GM21529 (cell line): ENCODE measurements around the gene KIAA1958.
"Not testable (repeated sequence)": the region's sequence is repeated elsewhere in the genome, so short reads cannot be mapped to it uniquely, and the experiment has no call there.

ENCODE experiments used
- ATAC-seq: cut with Tn5 transposase; IDR thresholded peaks from one replicate; pipeline ENCODE4 v1.9.1; 2021; ENCODE audit not compliant: unreplicated experiment

KIAA1958 gene

DNA sequence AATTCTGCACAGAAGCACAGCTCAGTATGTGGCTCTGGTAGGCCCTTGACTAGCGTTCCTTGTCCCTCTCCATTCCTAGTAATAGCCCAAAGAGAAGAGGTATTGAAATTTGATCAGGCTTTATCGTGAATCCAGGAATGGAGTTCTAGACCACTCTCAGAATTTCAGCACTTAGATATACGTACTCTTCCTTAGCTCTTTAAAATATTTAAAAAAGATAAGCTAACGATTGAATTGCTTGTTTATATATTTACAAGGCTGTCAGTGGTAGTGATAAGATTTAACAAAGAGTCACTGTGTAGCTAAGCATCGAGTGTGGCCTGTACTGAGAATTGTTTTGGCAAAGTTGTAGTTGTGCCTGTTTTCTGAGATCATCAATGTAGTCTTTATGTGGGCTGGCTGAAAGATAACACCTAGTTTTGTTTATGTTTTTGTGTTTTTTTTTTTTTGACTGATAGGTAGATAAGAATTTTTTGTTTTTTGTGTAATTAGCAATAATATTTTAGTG, 2.5 kb downstream of the KIAA1958 start:
- ATAC-seq, result no peak

GRCh38 chr9:112489876-112490666, 3.4 kb downstream of the KIAA1958 start:
- ATAC-seq, result no peak

GRCh38 chr9:112493393-112494137, 6.9 kb downstream of the KIAA1958 start:
- ATAC-seq, result no peak

- ATAC-seq, result no peak
Observed at GRCh38 chr9:112494153-112494552, 7.5 kb downstream of the KIAA1958 start.

GRCh38 chr9:112495614-112496013, 9.0 kb downstream of the KIAA1958 start:
- ATAC-seq, result no peak

DNA sequence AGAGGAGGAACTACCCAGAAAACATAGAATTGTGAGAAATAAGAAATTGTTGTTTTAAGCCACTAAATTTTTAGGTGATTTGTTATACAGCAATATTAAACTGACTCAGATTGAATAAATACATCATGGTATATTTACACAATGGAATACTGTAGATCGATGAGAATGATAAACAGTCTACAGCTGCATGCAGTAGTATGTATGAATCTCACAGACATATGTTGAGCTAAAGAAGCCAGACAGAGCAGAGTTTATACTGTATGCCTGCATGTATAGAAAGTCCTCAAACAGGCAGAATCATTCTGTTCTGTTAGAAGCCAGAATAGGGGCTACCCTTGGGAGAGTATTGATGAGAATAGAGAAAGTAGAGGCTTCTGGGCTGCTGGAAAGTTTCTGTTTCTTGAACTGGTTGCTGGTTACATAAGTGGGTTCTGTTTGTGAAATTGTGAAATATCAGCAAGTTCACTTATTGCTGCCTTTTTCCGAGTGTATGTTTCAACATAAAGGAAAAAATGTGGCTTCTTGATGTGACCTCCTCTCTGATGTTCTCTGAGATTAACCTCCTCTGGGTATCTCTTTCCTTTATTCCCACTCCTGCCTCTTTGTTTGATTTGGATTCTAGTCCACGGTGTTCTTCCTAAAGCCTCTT, 9.6 kb downstream of the KIAA1958 start:
- ATAC-seq, result no peak

- ATAC-seq, result no peak
Observed at GRCh38 chr9:112500842-112501241, 14.2 kb downstream of the KIAA1958 start.

DNA sequence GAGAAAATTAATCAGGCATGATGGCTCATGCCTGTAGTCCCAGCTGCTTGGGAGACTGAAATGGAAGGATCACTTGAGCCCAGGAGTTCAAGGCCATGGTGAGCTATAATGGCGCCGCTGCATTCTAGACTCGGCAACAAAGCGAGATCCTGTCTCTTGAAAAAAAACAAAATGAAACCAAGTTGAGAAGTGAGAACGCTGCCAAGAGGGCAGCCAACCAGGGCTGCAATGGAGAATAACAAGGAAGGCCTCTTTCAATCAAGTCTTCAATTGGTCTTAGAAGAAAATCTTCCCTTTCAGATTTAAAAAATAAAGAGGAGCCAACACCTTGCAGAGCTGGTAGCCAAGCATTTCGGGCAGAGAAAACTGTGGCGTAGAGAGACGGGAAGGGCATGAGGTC, 14.7 kb downstream of the KIAA1958 start:
- no peak for ATAC-seq

GRCh38 chr9:112502175-112502946, 15.7 kb downstream of the KIAA1958 start:
- ATAC-seq, result no peak

- no peak for ATAC-seq
Observed at GRCh38 chr9:112503170-112503569, 16.5 kb downstream of the KIAA1958 start.

GRCh38 chr9:112505086-112505485, 18.5 kb downstream of the KIAA1958 start:
- ATAC-seq, result no peak

DNA sequence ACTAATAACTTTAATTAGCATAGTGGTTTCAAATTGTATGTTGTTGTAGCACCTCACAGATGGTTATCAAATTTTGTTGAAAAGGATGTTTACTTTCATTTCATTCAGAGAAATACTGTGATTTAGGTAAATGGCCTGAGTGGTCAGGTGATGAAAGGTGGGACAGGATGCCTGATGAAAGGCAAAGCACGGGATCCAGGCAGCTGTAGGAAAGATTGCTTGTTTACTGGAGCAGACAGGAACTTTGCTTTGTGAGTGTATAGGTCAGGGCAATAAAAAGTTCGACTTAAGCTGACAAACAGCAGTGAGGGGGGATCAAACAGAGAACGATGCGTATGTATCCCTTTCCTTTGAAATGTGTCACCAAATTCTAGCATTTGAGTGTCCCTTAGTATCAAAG, 19.0 kb downstream of the KIAA1958 start:
- no peak for ATAC-seq

GRCh38 chr9:112506571-112506970, 19.9 kb downstream of the KIAA1958 start:
- no peak for ATAC-seq

DNA sequence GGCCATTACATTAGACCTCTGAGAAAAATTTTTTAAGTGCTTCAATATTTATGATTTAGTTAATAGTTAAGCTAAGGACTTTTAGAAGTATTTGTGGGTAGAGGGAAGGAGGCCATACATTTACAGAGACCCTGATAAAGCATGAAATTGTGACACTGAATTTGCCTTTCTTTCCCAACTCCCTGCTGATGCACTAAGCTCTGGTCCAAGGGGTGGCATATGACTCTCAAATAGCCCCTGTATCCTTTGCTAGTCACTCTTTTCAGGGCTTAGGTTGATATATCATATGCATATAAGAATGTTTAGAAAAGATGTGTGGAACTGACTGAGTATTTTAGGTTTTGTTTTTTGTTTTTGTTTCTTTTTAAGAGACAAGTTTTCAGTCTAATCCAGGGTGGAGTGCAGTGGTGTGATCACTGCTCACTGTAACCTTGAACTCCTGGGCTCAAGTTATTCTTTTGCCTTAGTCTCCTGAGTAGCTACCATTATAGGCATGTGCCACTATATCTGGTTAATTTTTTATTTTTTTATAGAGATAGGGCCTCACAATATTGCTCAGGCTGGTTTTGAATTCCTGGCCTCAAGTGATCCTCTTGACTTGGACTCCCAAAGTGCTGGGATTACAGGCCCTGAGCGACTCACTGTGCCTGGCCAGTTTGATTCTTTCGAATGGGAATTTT, 20.5 kb downstream of the KIAA1958 start:
- ATAC-seq, result no peak

DNA sequence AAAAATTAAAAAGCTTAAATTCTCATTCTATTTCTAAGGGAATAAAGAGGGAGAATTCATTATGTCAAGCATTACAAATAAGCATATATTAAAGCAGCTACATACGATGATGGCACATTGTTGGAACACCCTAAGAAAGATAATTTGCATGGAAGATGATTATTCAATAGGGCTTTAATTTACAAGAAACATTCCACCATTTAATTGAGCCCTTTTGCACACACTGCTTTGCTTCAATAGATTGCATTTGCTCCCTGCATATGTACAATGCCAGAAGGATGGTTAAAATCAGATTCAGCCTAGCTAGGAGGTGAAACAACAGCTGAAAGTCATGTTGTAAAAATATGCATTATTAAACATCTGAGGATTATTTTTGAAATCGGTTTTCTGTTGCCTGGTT, 21.8 kb downstream of the KIAA1958 start:
- ATAC-seq, result no peak

DNA sequence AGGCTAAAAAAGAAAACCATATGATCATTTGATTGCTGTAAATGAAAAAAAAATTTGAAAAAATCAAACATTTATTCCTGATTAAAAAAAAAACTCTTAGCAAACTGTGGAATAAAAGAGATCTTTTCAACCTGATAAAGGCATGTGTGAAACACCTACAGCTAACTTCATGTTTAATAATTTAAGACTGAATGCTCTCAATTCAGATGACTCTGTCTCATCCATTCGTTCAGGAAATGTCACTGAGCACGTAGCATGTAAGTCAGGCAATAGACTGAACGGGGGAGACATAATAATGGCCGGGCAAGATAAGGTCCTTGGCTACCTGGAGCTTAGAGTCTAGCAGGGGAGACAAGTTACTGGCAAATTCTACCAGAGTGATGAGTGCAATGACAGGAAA, 25.8 kb downstream of the KIAA1958 start:
- ATAC-seq, result not testable (repeated sequence)

GRCh38 chr9:112516769-112517168, 30.1 kb downstream of the KIAA1958 start:
- no peak for ATAC-seq

DNA sequence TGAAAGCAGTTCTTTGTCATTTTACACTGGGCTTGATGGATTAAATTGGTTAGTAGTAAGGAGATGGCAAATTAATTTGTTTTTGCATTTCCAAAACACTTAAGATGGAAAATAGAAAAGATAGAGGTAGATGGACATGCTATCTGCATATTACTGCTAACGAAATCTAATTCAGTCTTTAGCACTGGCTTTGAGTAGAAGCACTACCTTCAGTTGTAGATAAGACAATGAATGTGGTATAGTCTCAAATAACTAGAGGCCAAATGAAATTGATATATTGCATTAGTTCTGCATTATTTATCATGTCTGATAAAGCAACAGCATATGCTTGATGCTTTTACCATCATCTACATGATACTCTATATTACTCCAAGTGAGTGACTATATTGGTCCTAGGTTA, 33.4 kb downstream of the KIAA1958 start:
- ATAC-seq, result no peak

GRCh38 chr9:112520656-112521055, 34.0 kb downstream of the KIAA1958 start:
- no peak for ATAC-seq

DNA sequence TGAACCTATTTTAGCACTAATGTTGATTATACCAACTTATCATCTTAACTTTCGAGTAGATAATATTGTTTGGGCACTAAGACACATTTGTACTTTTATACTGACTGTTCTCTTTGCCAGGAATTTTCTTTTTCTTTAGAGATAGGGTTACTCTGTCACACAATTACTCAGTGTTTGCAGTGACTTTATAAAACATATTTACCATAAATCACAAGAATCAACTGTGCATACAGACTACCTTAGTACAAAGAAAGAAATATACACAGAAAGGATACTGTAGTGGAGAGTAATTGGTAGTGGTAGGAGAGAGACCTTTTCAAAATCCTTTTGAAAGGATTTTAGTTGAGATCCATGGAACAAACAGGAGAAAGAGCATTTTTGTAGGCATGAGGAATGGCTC, 40.3 kb downstream of the KIAA1958 start:
- ATAC-seq, result no peak
